ENCODE data around the gene RASGRF2.

DNA sequence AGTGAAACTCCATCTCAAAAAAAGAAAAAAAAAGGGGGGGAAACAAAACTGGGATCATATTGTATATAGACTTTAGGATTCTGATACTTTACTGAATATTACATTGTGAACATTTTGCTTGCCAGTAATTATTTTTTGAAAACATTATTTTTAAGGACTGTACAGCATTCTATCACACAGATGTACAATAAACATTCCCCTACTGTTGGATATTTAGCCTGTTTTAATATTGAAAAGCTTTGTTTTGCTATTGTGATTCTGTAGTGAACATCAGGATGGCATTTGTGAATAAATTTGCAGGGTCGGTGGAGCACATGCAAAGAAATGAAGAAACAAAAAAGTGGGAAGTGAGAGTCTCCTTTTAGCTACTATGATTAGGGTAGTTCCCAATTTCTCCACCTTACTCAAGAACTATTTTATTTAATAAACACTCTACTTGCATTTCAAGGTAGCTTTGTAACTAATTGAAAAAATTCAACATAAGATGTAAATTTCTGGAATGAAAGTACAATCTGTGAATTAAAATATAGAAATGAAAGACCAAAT is 18.7 kb downstream of the RASGRF2 start:
- TF ChIP-seq CTCF (IDR thresholded peaks at IDR 0.05) (no peak), POLR2AphosphoS5 (IDR thresholded peaks at IDR 0.05) (no peak), POLR2A (IDR thresholded peaks at IDR 0.05) (no peak), EP300 (IDR thresholded peaks at IDR 0.05) (no peak)
